ENCODE data around the gene SLC2A13. TPM values are rescaled to one million over a fixed set of nuclear protein-coding genes. Genes with fewer than 3 reads are reported as not detected.
"Not testable (repeated sequence)": the region's sequence is repeated elsewhere in the genome, so short reads cannot be mapped to it uniquely, and the experiment has no call there.

SLC2A13 gene
- total RNA-seq, 1 donor from 2014 or later: 5.6 TPM

DNA sequence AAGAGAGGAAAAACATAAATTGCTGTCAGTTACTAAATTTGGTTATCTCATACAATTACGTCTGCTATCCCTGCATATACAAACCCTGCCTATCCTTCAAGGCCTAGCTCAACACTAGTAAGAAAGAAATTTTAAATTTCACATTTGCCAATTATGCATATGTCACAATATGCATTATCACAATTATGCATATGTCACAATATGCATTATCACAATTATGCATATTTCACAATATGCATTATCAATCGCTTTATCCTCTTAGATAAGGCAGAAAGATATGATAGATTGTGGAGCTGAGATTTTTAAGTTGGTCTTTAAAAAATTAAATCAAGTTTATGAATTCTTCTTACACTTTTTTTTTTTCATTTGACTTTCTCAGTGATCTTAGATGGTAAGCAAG is 291.3 kb downstream of the SLC2A13 start:
- H3K4me1 Mint-ChIP-seq: no peaks in the 10 kb centered on the region
- H3K27me3 Mint-ChIP-seq (ENCODE audit: low read depth): no peaks in the 10 kb centered on the region
- H3K4me3 Mint-ChIP-seq: no peak overlapping the region
- H3K36me3 Mint-ChIP-seq (ENCODE audit: low read depth): peaks cover 4% of the 10 kb centered on the region
- peaks cover 2% of the 10 kb centered on the region for H3K9me3 Mint-ChIP-seq
- no peak overlapping the region for H3K27ac Mint-ChIP-seq (ENCODE audit: unreplicated experiment)
- no peak for DNase-seq (ENCODE audit: low read depth, low spot score)
- TF ChIP-seq, protein P1, sequence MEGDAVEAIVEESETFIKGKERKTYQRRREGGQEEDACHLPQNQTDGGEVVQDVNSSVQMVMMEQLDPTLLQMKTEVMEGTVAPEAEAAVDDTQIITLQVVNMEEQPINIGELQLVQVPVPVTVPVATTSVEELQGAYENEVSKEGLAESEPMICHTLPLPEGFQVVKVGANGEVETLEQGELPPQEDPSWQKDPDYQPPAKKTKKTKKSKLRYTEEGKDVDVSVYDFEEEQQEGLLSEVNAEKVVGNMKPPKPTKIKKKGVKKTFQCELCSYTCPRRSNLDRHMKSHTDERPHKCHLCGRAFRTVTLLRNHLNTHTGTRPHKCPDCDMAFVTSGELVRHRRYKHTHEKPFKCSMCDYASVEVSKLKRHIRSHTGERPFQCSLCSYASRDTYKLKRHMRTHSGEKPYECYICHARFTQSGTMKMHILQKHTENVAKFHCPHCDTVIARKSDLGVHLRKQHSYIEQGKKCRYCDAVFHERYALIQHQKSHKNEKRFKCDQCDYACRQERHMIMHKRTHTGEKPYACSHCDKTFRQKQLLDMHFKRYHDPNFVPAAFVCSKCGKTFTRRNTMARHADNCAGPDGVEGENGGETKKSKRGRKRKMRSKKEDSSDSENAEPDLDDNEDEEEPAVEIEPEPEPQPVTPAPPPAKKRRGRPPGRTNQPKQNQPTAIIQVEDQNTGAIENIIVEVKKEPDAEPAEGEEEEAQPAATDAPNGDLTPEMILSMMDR (conservative IDR thresholded peaks at IDR 0.05): no peak

DNA sequence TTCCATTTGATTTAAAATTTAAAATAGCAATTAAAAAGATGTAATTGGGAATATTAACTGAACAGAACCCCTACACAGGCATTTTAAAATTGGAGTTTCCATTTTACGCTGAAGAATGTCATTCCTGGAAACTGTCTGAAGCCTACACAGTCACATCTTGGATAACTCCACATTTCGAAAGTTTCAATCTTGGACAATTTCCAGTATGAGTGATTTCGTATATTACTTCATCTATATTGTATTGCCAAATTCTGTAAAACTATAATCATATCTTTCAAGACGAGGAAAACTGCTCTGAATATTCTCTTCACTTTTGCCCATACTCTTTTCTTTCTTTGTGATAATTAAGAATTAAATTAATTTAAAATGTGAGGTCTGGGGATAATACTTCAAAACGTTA is 292.1 kb downstream of the SLC2A13 start:
- no peak overlapping the region for H3K27ac Mint-ChIP-seq (ENCODE audit: unreplicated experiment)
- TF ChIP-seq, protein P1 (conservative IDR thresholded peaks at IDR 0.05): no peak
- no peak for DNase-seq (ENCODE audit: low read depth, low spot score)
- no peaks in the 10 kb centered on the region for H3K27me3 Mint-ChIP-seq (ENCODE audit: low read depth)
- H3K9me3 Mint-ChIP-seq: peaks cover 2% of the 10 kb centered on the region
- no peak overlapping the region for H3K4me3 Mint-ChIP-seq
- H3K4me1 Mint-ChIP-seq: no peaks in the 10 kb centered on the region
- peaks cover 6% of the 10 kb centered on the region for H3K36me3 Mint-ChIP-seq (ENCODE audit: low read depth)

DNA sequence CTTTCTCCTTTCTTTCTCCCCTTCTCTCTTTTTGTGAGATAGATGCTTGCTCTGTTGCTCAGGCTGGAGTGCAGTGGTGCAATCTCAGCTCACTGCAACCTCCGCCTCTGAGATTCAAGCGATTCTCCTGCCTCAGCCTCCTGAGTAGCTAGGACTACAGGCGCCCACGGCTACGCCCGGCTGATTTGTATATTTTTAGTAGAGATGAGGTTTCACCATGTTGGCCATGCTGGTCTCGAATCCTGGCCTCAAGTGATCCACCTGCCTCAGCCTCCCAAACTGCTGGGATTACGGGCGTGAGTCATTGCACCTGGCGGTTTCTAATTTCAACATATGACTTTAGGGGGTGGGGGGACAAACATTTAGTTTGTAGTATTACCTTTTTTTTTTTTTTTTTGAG is 293.4 kb downstream of the SLC2A13 start:
- H3K27me3 Mint-ChIP-seq (ENCODE audit: low read depth); H3K4me3 Mint-ChIP-seq; H3K36me3 Mint-ChIP-seq (ENCODE audit: low read depth); H3K27ac Mint-ChIP-seq (ENCODE audit: unreplicated experiment); DNase-seq (ENCODE audit: low read depth, low spot score); H3K9me3 Mint-ChIP-seq; H3K4me1 Mint-ChIP-seq: not testable (repeated sequence)

DNA sequence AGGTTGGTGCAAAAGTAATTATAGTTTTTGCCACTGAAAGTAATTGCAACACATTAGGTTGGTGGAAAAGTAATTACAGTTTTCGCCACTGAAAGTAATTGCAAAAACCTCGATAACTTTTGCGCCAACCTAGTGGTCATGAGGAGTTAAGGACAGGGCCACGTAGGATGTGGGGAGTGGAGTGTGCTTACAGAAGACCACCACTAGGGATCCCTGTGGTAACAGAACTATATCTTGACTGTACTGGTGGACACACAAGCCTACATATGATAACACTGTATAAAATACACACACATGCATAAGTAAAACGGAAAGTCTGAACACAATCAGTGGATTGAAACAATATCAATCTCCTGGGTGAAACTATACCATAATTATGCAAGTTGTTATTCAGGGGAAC is 298.8 kb downstream of the SLC2A13 start:
- no peak for DNase-seq (ENCODE audit: low read depth, low spot score)
- TF ChIP-seq, protein P1 (conservative IDR thresholded peaks at IDR 0.05): peak; percentile 50

DNA sequence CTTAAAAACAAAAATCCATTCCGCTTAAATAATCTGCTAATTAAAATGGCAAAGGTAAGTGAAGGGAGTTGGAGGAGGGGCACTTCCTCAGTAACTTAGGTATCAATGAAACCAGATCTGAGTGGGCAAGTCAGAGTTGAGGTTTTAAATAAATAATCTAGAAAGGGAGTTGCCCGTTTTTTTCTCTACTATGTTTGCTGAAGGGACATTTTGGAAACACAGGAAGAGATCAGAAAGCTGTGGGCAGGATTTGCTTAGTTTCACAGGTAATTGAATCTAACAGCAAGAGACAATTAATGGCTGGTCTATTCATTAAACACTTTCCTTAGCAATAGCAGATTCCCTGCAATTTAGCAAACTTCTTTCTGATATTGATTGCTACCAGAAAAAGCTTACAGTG is 300.2 kb downstream of the SLC2A13 start:
- H3K4me3 Mint-ChIP-seq: no peak overlapping the region
- peaks cover 4% of the 10 kb centered on the region for H3K36me3 Mint-ChIP-seq (ENCODE audit: low read depth)
- no peak overlapping the region for H3K27ac Mint-ChIP-seq (ENCODE audit: unreplicated experiment)
- H3K4me1 Mint-ChIP-seq: peaks cover 7% of the 10 kb centered on the region
- no peak for DNase-seq (ENCODE audit: low read depth, low spot score)
- TF ChIP-seq, protein P1 (conservative IDR thresholded peaks at IDR 0.05): no peak
- no peaks in the 10 kb centered on the region for H3K27me3 Mint-ChIP-seq (ENCODE audit: low read depth)
- no peaks in the 10 kb centered on the region for H3K9me3 Mint-ChIP-seq

More for the DNA sequence above, 298.8 kb downstream of the SLC2A13 start:
- Mint-ChIP-seq H3K27ac (ENCODE audit: unreplicated experiment) (no peak overlapping the region), H3K27me3 (ENCODE audit: low read depth) (no peaks in the 10 kb centered on the region), H3K4me1 (peaks cover 7% of the 10 kb centered on the region), H3K36me3 (ENCODE audit: low read depth) (peaks cover 4% of the 10 kb centered on the region), H3K4me3 (no peak overlapping the region), H3K9me3 (peaks cover 2% of the 10 kb centered on the region)

DNA sequence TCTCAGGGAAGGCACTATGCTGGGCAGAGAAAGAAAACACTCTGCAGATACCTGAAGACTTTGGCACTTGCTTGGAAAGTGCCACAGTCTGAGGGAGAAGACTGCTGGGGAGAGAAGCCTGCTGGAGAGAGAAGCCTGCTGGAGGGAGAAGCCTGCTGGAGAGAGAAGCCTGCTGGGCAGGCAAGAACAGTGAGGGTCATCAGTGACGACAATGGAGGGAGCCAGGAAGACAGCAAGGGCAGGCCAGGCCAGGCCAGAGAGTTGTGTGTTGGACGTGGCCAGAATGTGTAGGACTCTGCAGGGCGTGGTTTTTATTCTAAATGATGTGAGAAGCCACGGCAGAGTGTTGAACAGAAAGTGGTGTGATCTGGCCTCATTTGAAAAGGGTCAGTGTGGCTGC is 301.0 kb downstream of the SLC2A13 start:
- Mint-ChIP-seq H3K4me1 (peaks cover 7% of the 10 kb centered on the region), H3K4me3 (no peak overlapping the region), H3K27ac (ENCODE audit: unreplicated experiment) (peak overlapping the region; percentile 10), H3K27me3 (ENCODE audit: low read depth) (no peaks in the 10 kb centered on the region), H3K36me3 (ENCODE audit: low read depth) (peaks cover 2% of the 10 kb centered on the region), H3K9me3 (no peaks in the 10 kb centered on the region)
- TF ChIP-seq, protein P1 (conservative IDR thresholded peaks at IDR 0.05): no peak
- no peak for DNase-seq (ENCODE audit: low read depth, low spot score)
